A673 (cell line): ENCODE data around the gene NAAA.

Source experiments
- EZH2 ChIP-seq: fragments of 200-600 bp; sonication (generic); IDR thresholded peaks from 2 replicates; pipeline ENCODE4 v1.6.1; 2017; ENCODE audit warnings: borderline replicate concordance, low read depth, mild to moderate bottlenecking, mixed read lengths, antibody characterized with exemption, low read length; ENCODE audit not compliant: poor library complexity, severe bottlenecking
- TF ChIP-seq, protein P1 (sequence below): fragments of 300-800, 200-600 bp; sonication (generic); conservative IDR thresholded peaks from 2 replicates; pipeline ENCODE4 v1.5.1; 2017; ENCODE audit warnings: low read depth, mild to moderate bottlenecking, antibody characterized with exemption, low read length, moderate library complexity, mixed read lengths

DNA sequence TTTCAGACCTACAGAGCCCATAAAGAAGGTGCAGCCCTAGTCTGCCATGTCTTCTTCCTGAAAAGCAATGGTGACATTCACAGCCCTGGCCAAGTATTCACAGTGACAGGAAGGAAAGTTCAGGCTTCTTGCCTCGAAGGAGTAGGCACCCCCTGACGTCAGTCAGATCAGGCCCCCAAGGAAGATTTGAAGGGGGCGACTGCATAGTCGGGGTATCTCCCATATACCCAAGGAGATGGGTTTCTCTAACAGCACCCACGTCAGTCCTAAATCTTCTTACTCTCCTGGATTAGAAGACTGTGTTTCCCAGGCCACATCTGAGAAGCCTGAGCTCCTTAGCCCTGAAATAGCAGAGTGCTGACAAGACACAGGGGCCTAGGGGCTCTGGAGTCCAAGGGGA is 38.5 kb downstream of the NAAA start, which contains the start of gene PPEF2:
- TF ChIP-seq, protein P1, sequence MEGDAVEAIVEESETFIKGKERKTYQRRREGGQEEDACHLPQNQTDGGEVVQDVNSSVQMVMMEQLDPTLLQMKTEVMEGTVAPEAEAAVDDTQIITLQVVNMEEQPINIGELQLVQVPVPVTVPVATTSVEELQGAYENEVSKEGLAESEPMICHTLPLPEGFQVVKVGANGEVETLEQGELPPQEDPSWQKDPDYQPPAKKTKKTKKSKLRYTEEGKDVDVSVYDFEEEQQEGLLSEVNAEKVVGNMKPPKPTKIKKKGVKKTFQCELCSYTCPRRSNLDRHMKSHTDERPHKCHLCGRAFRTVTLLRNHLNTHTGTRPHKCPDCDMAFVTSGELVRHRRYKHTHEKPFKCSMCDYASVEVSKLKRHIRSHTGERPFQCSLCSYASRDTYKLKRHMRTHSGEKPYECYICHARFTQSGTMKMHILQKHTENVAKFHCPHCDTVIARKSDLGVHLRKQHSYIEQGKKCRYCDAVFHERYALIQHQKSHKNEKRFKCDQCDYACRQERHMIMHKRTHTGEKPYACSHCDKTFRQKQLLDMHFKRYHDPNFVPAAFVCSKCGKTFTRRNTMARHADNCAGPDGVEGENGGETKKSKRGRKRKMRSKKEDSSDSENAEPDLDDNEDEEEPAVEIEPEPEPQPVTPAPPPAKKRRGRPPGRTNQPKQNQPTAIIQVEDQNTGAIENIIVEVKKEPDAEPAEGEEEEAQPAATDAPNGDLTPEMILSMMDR = no peak
- TF ChIP-seq EZH2 = no peak
